Tibial nerve (tissue), 4 donors: Measurements from ENCODE around the gene NUCB2.

ENCODE experiments used
- EP300 ChIP-seq, 2 donors: sonication (generic); formaldehyde crosslinking; IDR thresholded peaks; one replicate each; pipeline ENCODE4 v1.6.1; 2017; ENCODE audit warnings: antibody characterized with exemption in 2 of 2, mild to moderate bottlenecking in 1 of 2
- POLR2A ChIP-seq, 2 donors: fragments of 450-650 bp; IDR thresholded peaks; one replicate each; pipeline ENCODE4 v1.6.1; 2017; ENCODE audit warnings: antibody characterized with exemption in 2 of 2, mild to moderate bottlenecking in 2 of 2, moderate library complexity in 2 of 2
- TF ChIP-seq, protein P1 (sequence below), 5 experiments: fragments of 200-600 bp in 3 of 5; fragments of 450-650 bp in 2 of 5; sonication (generic) in 3 of 5; IDR thresholded peaks; one replicate each; pipeline ENCODE4 v1.5.1; 2016 to 2019; ENCODE audit warnings: antibody characterized with exemption in 5 of 5, mild to moderate bottlenecking in 3 of 5, moderate library complexity in 2 of 5

GRCh38 chr11:17347676-17348075 is 71.1 kb downstream of the NUCB2 start:
- TF ChIP-seq, protein P1, sequence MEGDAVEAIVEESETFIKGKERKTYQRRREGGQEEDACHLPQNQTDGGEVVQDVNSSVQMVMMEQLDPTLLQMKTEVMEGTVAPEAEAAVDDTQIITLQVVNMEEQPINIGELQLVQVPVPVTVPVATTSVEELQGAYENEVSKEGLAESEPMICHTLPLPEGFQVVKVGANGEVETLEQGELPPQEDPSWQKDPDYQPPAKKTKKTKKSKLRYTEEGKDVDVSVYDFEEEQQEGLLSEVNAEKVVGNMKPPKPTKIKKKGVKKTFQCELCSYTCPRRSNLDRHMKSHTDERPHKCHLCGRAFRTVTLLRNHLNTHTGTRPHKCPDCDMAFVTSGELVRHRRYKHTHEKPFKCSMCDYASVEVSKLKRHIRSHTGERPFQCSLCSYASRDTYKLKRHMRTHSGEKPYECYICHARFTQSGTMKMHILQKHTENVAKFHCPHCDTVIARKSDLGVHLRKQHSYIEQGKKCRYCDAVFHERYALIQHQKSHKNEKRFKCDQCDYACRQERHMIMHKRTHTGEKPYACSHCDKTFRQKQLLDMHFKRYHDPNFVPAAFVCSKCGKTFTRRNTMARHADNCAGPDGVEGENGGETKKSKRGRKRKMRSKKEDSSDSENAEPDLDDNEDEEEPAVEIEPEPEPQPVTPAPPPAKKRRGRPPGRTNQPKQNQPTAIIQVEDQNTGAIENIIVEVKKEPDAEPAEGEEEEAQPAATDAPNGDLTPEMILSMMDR (IDR thresholded peaks at IDR 0.05) = no peak
- TF ChIP-seq POLR2A (IDR thresholded peaks at IDR 0.05) (no peak), EP300 (IDR thresholded peaks at IDR 0.05) (no peak)
